Astrocyte (in vitro differentiated cells and primary cell): ENCODE data around the gene HNF1B. TPM values are rescaled to one million over a fixed set of nuclear protein-coding genes. Genes with fewer than 3 reads are reported as not detected.

Source experiments
- DNase-seq: peaks from one replicate; pipeline ENCODE4 v3.0.0-alpha.2; 2010; ENCODE audit warnings: low read depth
- FAIRE-seq: peaks from 2 replicates; lab custom pipeline; 2011; peaks lifted over from hg19 to GRCh38; lab: Jason Lieb, UNC
- H2AFZ ChIP-seq: 2 replicates; pipeline ENCODE4 v1.6.0; 2012; ENCODE audit warnings: low read depth, low read length, inconsistent platforms
- H3K27ac ChIP-seq: 2 replicates; pipeline ENCODE4 v1.5.1; 2011; ENCODE audit warnings: low read depth, low read length, inconsistent platforms
- H3K27me3 ChIP-seq: 2 replicates; pipeline ENCODE4 v1.6.0; 2011; ENCODE audit warnings: low read length, inconsistent platforms; ENCODE audit not compliant: insufficient read depth
- H3K36me3 ChIP-seq: 2 replicates; pipeline ENCODE4 v1.5.1; 2011; ENCODE audit warnings: low read length, inconsistent platforms; ENCODE audit not compliant: insufficient read depth
- H3K4me1 ChIP-seq: 2 replicates; pipeline ENCODE4 v1.5.1; 2011; ENCODE audit warnings: low read length, inconsistent platforms; ENCODE audit not compliant: insufficient read depth
- H3K4me2 ChIP-seq: 2 replicates; pipeline ENCODE4 v1.6.0; 2012; ENCODE audit warnings: low read length, inconsistent platforms
- H3K4me3 ChIP-seq: 2 replicates; pipeline ENCODE4 v1.5.1; 2011; ENCODE audit warnings: low read depth, mild to moderate bottlenecking, low read length, inconsistent platforms; ENCODE audit not compliant: insufficient read depth
- H3K79me2 ChIP-seq: 2 replicates; pipeline ENCODE4 v1.6.0; 2012; ENCODE audit warnings: mild to moderate bottlenecking, low read length, inconsistent platforms; ENCODE audit not compliant: insufficient read depth
- H3K9ac ChIP-seq: 2 replicates; pipeline ENCODE4 v1.6.0; 2012; ENCODE audit warnings: mild to moderate bottlenecking, low read length, inconsistent platforms
- H3K9me3 ChIP-seq: 2 replicates; pipeline ENCODE4 v1.5.1; 2012; ENCODE audit warnings: low read depth, mild to moderate bottlenecking, low read length, inconsistent platforms; ENCODE audit not compliant: insufficient read depth
- H4K20me1 ChIP-seq: 2 replicates; pipeline ENCODE4 v1.6.0; 2012; ENCODE audit warnings: low read length, inconsistent platforms; ENCODE audit not compliant: insufficient read depth
- H3K27ac Mint-ChIP-seq: one replicate; pipeline ENCODE4 v1.8.0; 2021; ENCODE audit warnings: mild to moderate bottlenecking, mixed read lengths; ENCODE audit not compliant: unreplicated experiment
- H3K27me3 Mint-ChIP-seq: one replicate; pipeline ENCODE4 v1.8.0; 2021; ENCODE audit warnings: low read depth, mixed read lengths; ENCODE audit not compliant: unreplicated experiment
- H3K36me3 Mint-ChIP-seq: one replicate; pipeline ENCODE4 v1.8.0; 2021; ENCODE audit warnings: low read depth, mixed read lengths; ENCODE audit not compliant: unreplicated experiment
- H3K4me1 Mint-ChIP-seq: one replicate; pipeline ENCODE4 v1.8.0; 2021; ENCODE audit warnings: low read depth, mixed read lengths; ENCODE audit not compliant: unreplicated experiment
- H3K4me3 Mint-ChIP-seq: one replicate; pipeline ENCODE4 v1.8.0; 2021; ENCODE audit warnings: mild to moderate bottlenecking, moderate library complexity, mixed read lengths; ENCODE audit not compliant: unreplicated experiment
- H3K9me3 Mint-ChIP-seq: one replicate; pipeline ENCODE4 v1.8.0; 2021; ENCODE audit warnings: mild to moderate bottlenecking, mixed read lengths; ENCODE audit not compliant: unreplicated experiment
- CTCF ChIP-seq: IDR thresholded peaks from 2 replicates; pipeline ENCODE4 v1.5.1; 2011; ENCODE audit warnings: low read depth, mild to moderate bottlenecking, inconsistent platforms, low read length, moderate library complexity; ENCODE audit not compliant: insufficient read depth
- EZH2 ChIP-seq: IDR thresholded peaks from 2 replicates; pipeline ENCODE4 v1.6.1; 2012; ENCODE audit warnings: mild to moderate bottlenecking, low read length, inconsistent platforms; ENCODE audit not compliant: insufficient read depth
- total RNA-seq: library from RNA; stranded (reverse); gene quantifications from 2 replicates; pipeline ENCODE4 v1.2.1, GENCODE V29; 2021

The HNF1B gene
- total RNA-seq, 1 donor from 2014 or later = 15.6 TPM

- Mint-ChIP-seq H3K4me3 (peak overlapping the region; percentile 40), H3K9me3 (peaks cover 1% of the 10 kb centered on the region), H3K27me3 (peaks cover 23% of the 10 kb centered on the region), H3K27ac (no peak overlapping the region), H3K4me1 (no peaks in the 10 kb centered on the region), H3K36me3 (peaks cover 15% of the 10 kb centered on the region)
- Histone ChIP-seq H3K9ac (no peak overlapping the region), H3K4me3 (no peak overlapping the region), H3K4me1 (no peaks in the 10 kb centered on the region), H2AFZ (no peak overlapping the region), H3K27me3 (no peaks in the 10 kb centered on the region), H4K20me1 (no peaks in the 10 kb centered on the region), H3K36me3 (no peaks in the 10 kb centered on the region), H3K27ac (no peak overlapping the region), H3K4me2 (no peak overlapping the region), H3K79me2 (no peaks in the 10 kb centered on the region), H3K9me3 (no peaks in the 10 kb centered on the region)
- TF ChIP-seq CTCF (no peak), EZH2 (no peak)
- DNase-seq = no peak
- no peak for FAIRE-seq
Measured at GRCh38 chr17:37726891-37727675, 17.8 kb downstream of the HNF1B start.

- H3K36me3 ChIP-seq = no peaks in the 10 kb centered on the region
- H3K4me3 Mint-ChIP-seq = no peak overlapping the region
- H3K4me2 ChIP-seq = no peak overlapping the region
- H4K20me1 ChIP-seq = no peaks in the 10 kb centered on the region
- H3K4me1 Mint-ChIP-seq = no peaks in the 10 kb centered on the region
- DNase-seq (no peak), FAIRE-seq (no peak)
- H3K9me3 Mint-ChIP-seq = peaks cover 1% of the 10 kb centered on the region
- no peaks in the 10 kb centered on the region for H3K27me3 ChIP-seq
- TF ChIP-seq EZH2 = no peak
- no peak overlapping the region for H2AFZ ChIP-seq
- no peak overlapping the region for H3K9ac ChIP-seq
- H3K79me2 ChIP-seq = no peaks in the 10 kb centered on the region
- H3K36me3 Mint-ChIP-seq = peaks cover 21% of the 10 kb centered on the region
- no peaks in the 10 kb centered on the region for H3K4me1 ChIP-seq
- H3K4me3 ChIP-seq = no peak overlapping the region
- peaks cover 21% of the 10 kb centered on the region for H3K27me3 Mint-ChIP-seq
- no peak overlapping the region for H3K27ac ChIP-seq
- no peaks in the 10 kb centered on the region for H3K9me3 ChIP-seq
- H3K27ac Mint-ChIP-seq = no peak overlapping the region
Measured at GRCh38 chr17:37726248-37726647, 18.6 kb downstream of the HNF1B start.

- H3K4me1 ChIP-seq = no peaks in the 10 kb centered on the region
- Mint-ChIP-seq H3K4me1 (no peaks in the 10 kb centered on the region), H3K27ac (no peak overlapping the region), H3K9me3 (peaks cover 4% of the 10 kb centered on the region), H3K4me3 (no peak overlapping the region), H3K27me3 (peaks cover 16% of the 10 kb centered on the region), H3K36me3 (peaks cover 20% of the 10 kb centered on the region)
- DNase-seq (no peak), FAIRE-seq (no peak)
- H3K79me2 ChIP-seq = no peaks in the 10 kb centered on the region
- no peak overlapping the region for H3K9ac ChIP-seq
- H3K4me2 ChIP-seq = no peak overlapping the region
- no peaks in the 10 kb centered on the region for H3K36me3 ChIP-seq
- H3K27ac ChIP-seq = no peak overlapping the region
- no peaks in the 10 kb centered on the region for H3K27me3 ChIP-seq
- no peaks in the 10 kb centered on the region for H4K20me1 ChIP-seq
- H3K4me3 ChIP-seq = no peak overlapping the region
- H2AFZ ChIP-seq = no peak overlapping the region
- TF ChIP-seq EZH2 = no peak
- no peak for TF ChIP-seq CTCF
- H3K9me3 ChIP-seq = no peaks in the 10 kb centered on the region
Measured at GRCh38 chr17:37725601-37726146, 19.2 kb downstream of the HNF1B start.
